ENCODE data around the gene NUTM2E.
"Not testable (repeated sequence)": the region's sequence is repeated elsewhere in the genome, so short reads cannot be mapped to it uniquely, and the experiment has no call there.

NUTM2E gene, protein sequence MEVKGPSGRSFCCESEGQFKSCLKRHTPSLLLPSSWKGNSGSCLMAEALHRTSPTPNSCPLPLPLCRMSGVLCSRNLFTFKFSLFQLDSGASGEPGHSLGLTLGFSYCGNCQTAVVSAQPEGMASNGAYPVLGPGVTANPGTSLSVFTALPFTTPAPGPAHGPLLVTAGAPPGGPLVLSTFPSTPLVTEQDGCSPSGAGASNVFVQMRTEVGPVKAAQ (N-terminal part only)

DNA sequence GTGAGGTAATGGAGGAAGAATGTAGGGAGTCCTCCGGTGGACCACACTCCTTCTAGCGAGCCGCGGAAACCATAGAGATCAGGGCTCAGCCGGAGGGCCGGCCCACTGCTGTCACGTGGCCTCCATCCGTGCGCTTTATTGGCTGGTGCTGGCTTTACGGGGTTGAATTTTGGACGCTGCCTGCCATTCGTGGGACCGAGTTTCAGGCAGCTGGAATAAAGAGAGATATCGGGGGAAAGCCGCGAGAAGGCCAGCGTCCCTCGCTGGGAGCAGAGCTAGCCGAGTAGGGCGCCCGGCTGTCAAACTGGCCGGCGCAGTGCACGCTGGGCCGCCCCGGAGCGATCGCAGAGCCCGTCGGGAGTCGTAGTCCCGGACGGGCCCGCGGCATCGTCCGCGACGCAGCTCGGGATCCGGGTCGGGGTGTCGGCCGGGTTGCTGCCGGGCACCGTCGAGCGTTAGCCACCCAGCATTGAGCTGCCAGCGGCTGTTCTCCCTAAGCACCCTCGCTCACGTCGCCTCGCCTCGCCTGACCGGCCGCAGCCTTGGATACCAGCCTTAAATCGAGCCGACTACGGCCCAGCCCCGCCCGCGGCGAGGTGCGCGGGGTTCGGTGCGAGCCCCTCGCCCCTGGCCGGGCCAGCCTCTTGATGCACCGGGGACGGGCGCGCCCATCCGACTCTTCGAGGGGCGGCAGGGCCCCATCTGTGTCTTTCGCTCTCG lies at the start of gene NUTM2E:
TSS of gene NUTM2E (plus strand) at position 244 of the 720 bp plus-strand sequence. CDS start 15,002 bp downstream, outside the sequence.
- H3K4me3 ChIP-seq (ENCODE audit: low read depth, low read length): peak within 1 kb of the TSS; percentile 56
- peak; percentile 14 for DNase-seq (ENCODE audit: low read depth)

DNA sequence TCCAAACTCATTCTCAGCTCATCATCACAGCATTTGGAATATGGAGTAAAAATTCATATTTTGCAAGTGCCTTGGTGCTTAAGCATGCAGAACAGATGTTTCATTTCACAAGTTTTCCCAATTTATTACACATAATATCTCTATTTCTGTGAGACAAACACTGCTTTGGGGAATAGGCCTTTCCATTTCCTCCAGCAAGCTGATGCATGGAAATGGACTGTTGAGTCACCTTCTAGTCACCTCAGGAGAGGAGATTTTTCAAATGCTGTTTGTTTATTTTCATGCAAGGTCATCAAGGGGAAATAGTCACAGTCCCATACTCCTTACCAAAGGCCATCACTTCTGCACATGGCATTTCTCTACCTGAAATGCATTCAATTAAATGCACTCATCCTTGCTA lies 48.5 kb upstream of the NUTM2E start:
- DNase-seq (ENCODE audit: low read depth); H3K4me3 ChIP-seq (ENCODE audit: low read depth, low read length): not testable (repeated sequence)

DNA sequence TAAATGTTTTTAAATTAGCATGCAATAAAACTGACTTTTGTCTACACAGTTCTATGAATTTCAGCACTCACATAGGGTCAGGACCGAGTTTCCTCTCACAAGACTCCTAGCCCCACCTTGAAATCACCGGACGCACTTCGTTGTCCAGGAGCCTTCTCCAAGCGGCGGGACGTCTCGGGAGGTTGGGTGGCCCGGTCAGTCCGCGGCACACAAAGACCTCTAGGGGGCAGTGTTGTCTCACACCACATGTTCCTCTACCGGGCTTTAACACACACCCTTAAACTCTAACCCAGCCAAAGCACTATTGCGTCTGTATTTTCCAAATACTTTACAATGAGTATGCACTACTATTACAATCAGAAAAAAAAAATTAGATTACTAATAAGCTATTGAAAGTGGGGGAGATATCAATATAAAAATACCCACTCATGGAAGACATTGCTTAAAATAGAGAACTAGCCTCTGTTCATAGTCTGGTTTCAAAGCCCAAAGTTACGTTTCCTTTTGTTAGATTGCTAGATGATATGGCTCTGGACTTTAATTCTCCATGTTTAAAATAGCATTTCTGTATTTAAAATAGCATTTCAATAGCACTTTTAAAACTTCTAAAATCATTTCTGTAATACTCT lies 47.1 kb upstream of the NUTM2E start:
- H3K4me3 ChIP-seq (ENCODE audit: low read depth, low read length): not testable (repeated sequence)
- DNase-seq (ENCODE audit: low read depth): peak; percentile 13

DNA sequence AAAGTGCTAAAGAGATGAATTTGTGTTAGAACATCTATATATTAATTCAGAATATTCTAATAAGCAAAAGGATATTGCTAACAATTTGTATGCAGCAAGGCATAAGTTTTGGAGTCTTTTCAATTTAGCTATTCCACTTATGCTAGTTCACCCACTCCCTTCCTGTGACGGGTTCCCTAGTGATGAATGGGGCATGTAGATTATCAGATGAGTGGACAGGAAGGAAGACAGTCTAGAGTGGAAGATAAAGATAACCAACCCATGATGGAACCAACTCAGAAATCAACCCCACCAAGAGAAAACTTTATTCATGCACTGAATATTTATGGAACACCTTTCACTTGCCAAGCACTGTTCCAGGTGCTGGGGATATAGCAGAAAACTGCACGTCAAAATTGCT lies 46.5 kb upstream of the NUTM2E start:
- not testable (repeated sequence) for H3K4me3 ChIP-seq (ENCODE audit: low read depth, low read length); DNase-seq (ENCODE audit: low read depth)

DNA sequence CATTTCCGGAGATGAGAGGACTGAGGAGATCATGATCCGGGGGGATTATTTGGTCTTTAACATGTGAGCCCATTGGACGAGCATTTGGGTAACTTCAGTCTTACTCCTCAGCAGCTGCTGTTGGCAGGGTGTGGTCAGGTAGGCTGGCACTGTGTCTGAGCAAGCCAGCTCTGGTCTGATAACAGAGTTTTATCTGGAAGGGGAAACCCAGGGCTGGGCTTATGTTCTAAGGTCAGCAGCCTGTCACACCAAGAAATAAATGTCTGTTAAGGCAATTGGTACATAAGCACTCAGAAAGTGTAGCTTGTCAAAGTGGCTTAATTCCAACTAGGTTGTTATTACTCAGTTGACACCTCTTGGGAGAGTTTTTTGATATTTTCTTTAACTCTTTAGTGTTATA lies 45.0 kb upstream of the NUTM2E start:
- DNase-seq (ENCODE audit: low read depth); H3K4me3 ChIP-seq (ENCODE audit: low read depth, low read length): not testable (repeated sequence)

DNA sequence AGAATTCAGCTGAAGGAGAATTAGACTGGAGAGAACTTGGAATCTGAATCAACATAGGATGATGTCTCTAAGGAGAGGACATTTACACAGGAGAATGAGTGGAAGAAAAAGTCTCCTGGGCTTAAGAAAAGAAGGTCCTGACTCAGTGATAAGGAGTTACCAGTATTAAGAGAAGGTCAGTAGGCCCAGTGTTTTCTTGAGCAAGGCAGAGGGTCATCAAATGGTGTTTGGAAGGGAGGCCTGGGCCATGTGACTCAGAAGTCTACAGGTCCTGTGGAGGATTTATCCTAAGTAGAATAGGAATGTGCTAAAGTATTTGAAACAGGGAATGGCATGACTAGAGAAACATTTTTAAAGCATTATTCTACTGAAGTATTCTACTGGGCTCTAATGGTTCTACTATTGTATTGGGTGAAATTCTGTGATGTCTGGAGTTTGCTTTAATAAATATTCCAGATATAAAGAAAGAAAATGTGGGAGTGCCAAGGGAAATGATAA lies 39.0 kb upstream of the NUTM2E start:
- H3K4me3 ChIP-seq (ENCODE audit: low read depth, low read length); DNase-seq (ENCODE audit: low read depth): not testable (repeated sequence)

DNA sequence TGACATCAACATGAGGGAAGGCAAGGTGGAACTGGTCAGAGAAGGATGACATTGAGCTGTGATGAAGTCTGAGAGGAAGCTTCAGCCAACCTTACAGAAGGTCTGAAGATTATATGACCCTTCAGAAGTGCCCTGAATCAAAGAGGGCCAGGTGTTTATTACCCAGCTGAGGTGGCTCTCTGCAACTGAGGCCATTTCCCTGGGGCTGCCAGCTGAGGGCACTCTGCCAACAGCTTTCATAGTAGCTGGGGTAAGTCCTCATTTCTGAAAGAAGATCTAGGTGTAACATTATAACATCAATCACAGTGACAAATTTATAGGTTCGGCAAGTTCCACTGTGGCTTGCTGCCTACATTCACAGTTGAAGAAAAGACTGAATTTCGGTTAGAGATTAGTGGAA lies 37.2 kb upstream of the NUTM2E start:
- not testable (repeated sequence) for H3K4me3 ChIP-seq (ENCODE audit: low read depth, low read length); DNase-seq (ENCODE audit: low read depth)

DNA sequence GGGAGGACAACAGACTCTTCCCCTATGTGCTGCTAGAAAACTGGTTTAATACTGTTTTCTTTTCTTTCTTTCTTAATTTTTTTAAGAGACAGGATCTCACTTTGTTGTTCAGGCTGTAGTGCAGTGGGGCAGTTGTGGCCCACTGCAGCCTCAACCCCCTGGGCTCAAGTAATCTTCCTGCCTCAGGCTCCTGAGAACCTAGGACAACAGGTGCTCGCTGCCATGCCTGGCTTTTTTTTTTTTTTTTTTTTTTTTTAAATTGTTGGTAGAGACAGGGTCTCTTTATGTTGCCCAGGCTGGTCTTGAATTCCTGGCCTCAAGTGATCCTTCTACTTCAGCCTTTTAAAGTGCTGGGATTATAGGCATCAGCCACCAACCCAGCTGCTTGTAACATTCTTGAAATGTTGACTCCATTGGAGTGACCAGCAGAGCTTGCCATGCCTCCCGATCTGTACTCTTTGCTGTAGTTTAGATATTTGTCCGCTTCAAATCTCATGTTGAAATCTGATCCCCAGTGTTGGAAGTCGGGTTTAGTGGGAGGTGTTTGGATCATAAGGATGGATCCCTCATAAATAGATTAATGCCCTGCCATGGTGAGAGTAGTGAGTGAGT lies 34.5 kb upstream of the NUTM2E start:
- DNase-seq (ENCODE audit: low read depth); H3K4me3 ChIP-seq (ENCODE audit: low read depth, low read length): not testable (repeated sequence)

DNA sequence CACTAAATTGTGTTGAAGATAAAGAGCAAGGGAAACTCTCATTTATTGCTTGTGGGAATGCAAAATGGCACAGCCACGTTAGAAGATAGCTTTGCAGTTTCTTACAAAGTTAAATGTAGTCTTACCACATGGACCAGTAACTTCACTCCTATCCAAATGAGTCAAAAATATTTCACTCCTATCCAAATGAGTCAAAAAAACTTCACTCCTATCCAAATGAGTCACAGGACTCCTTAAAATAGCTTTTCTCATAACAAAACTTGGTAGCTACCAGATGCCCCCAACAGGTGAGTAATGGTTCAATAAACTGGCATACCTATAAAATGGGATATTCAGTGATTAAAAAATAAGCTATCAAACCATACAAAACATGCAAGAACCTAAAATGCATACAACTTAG lies 27.2 kb upstream of the NUTM2E start:
- not testable (repeated sequence) for H3K4me3 ChIP-seq (ENCODE audit: low read depth, low read length); DNase-seq (ENCODE audit: low read depth)

DNA sequence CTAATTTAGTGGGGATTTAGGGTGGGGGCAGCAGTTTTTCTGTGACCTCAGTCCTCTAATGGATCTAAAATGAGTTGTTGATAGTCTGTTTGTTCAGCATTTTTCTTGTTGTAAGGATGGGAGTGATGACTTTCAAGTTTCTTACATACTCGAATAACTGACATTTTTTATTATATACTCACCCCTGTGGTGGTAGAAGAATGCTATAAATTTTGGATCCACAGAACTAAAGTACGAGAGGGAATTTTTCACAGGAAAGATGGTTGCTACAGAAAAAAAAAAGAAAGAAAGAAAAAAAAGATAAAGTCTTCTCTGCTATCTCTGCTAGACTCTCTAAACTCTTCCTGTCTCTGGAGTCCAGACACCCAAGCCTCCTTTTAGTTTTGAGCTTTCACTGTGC lies 20.7 kb upstream of the NUTM2E start:
- not testable (repeated sequence) for DNase-seq (ENCODE audit: low read depth); H3K4me3 ChIP-seq (ENCODE audit: low read depth, low read length)

DNA sequence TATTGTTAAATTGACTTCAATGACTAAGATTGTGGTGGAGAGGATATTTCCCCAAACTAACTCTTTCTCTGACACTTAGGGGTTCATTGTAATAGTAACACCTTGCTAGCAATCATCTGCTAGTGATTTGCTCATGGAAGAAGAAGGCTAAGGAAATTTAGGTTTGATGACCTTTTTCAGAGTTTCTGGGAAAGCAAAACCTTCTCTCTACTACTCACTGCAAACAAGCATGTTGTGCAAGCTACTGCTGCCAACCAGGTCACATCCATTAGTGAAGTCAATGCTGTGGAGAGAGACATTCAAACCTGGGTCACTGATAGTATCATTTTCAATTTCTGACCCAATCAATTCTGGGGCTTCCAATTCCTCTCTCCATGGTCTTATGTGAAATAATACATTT lies 14.6 kb upstream of the NUTM2E start:
- DNase-seq (ENCODE audit: low read depth); H3K4me3 ChIP-seq (ENCODE audit: low read depth, low read length): not testable (repeated sequence)

DNA sequence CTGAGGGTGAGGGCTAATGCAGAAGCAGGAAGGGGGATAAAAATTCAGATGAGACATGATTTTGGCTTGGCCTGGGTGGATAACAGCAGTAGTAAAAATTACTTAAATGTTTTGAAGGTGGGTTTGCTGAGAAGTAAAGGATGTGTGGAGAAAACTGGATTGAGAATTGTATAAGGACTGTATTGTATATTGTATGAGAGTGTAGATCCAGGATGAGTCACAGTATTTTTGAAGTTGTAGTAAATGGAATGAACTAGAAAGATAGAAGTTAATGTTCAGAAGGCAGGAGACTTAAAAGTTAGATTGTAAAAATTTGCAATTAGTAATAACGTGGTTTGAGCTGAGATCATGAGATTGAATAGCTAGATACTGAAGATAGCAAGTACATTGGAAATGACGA lies 10.2 kb upstream of the NUTM2E start:
- H3K4me3 ChIP-seq (ENCODE audit: low read depth, low read length): not testable (repeated sequence)

DNA sequence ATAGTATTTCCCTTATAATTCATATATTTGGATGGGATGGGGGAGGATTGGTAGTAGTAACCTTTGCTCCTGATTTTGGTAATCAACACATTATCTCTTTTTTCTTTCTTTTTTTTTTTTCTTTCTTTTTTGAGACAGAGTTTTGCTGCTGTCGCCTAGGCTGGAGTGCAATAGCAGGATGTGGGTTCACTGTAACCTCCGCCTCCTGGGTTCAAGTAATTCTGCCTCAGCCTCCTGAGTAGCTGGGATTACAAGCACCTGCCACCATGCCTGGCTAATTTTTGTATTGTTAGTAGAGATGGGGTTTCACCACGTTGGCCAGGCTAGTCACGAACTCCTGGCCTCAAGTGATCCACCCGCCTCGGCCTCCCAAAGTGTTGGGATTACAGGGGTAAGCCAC lies 3.2 kb upstream of the NUTM2E start:
- H3K4me3 ChIP-seq (ENCODE audit: low read depth, low read length); DNase-seq (ENCODE audit: low read depth): not testable (repeated sequence)

More for the DNA sequence above, 10.2 kb upstream of the NUTM2E start:
- not testable (repeated sequence) for DNase-seq (ENCODE audit: low read depth)

DNA sequence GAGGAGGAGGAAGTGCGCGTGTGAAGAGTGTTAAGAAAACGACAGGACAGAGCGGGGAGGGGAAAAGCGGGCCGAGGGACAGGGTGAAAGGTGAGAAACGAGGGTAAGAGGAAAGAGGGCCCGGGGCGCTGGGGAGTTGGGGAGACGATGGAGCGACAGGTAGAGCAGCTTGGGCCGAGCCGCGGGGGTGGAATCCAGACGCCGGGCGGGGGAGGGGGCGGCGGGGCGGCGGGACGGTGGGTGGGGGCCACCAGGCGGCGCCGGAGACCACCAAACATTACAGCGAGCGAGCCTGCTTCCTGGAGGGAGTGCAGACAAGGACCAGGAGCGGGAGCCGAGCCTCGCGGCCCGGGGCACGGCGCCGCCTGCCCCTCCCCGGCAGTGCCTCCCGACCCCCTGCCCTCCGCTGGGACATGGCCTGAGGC lies 940 bp upstream of the NUTM2E start:
- not testable (repeated sequence) for DNase-seq (ENCODE audit: low read depth)
- peak overlapping the region; percentile 42 for H3K4me3 ChIP-seq (ENCODE audit: low read depth, low read length)

DNA sequence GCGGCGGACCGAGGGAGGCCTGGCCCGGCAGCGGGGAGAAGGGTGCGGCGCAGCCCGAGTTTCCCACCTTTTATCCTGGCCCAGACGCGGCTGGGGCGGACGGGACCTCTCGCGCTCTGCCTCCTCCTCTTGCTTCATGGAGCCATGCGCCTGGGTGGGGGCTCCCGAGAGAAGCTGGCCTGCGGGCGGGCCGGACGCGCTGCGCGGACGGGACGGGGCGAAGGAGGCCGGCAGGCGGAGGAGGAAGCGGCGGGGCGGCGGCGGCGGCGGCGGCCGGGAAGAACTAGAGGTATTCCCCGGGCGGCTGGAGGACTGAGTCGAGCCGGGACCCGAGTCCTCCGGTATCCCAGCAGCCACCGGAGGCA lies 426 bp upstream of the NUTM2E start:
- DNase-seq (ENCODE audit: low read depth): not testable (repeated sequence)
- H3K4me3 ChIP-seq (ENCODE audit: low read depth, low read length): peak overlapping the region; percentile 56

DNA sequence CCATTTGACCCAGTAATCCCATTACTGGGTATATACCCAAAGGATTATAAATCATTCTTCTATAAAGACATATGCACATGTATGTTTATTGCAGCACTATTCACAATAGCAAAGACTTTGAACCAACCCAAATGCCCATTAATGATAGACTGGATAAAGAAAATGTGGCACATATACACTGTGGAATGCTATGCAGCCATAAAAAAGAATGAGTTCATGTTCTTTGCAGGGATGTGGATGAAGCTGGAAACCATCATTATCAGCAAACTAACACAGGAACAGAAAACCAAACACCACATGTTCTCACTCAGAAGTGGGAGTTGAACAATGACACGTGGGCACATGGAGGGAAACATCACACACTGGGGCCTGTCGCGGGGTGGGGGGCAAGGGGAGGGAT lies 7.3 kb downstream of the NUTM2E start:
- not testable (repeated sequence) for DNase-seq (ENCODE audit: low read depth); H3K4me3 ChIP-seq (ENCODE audit: low read depth, low read length)

DNA sequence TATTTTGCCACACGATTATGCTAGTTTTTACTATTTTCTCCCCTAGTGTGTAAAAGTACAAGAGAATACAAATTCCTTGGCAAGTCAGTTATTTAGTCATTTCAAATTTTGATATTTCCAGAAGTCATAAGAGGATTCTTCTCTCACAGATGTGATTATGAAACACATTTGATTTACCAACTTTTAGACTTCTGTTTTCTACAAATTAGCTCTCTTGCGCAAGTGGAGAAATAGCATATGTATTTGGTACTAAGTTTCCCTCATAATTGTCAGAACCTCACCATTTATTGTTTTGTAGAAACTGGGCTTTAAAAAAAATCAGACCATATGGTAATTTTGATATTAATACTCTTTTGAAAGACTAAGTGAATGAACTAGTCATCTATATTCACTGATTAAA lies 9.4 kb downstream of the NUTM2E start:
- DNase-seq (ENCODE audit: low read depth): not testable (repeated sequence)

DNA sequence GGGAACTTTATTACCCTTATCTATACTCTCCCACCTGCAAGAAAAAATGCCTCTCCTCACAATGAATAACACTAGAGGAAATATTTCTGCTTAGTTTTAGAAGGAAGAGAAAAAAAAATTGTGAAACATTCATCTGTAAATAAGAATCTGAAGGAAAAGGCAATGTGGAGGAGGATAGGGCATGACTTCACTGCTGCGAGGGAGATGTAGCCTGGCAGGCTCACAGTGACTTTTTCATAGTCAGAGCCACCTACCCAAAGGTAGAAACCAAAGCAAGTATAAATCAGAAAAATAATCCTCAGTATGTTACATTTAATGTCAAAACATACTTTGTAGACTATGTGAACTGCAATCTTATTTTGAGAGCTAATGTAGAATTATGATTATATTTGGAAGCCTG lies 10.4 kb downstream of the NUTM2E start:
- not testable (repeated sequence) for DNase-seq (ENCODE audit: low read depth); H3K4me3 ChIP-seq (ENCODE audit: low read depth, low read length)

More for the DNA sequence above, 9.4 kb downstream of the NUTM2E start:
- not testable (repeated sequence) for H3K4me3 ChIP-seq (ENCODE audit: low read depth, low read length)

DNA sequence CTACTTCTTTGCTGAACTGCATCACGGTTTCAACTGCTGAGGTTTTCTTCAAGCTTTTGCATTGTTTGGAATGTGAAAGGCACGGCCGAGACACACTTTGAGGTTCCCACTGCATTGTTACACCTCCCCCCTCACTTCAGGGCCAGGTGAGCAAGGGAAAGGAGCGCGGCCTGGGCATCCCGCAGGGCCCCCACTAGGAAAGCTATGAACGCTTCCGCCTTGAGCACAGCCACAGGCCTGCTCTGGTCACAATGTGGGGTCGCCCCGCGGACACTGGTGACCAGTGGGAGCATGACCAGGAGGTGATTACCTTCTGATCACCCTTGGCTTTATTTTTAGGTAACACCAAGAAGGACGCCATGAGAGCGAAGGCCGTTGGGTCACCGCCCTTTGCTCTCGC lies 11.9 kb downstream of the NUTM2E start:
- not testable (repeated sequence) for H3K4me3 ChIP-seq (ENCODE audit: low read depth, low read length); DNase-seq (ENCODE audit: low read depth)

Data from skeletal muscle cell (primary cell).